DOHH2 (cell line): ENCODE measurements around the gene TRMT2A.

Experiments
- EZH2phosphoT487 ChIP-seq: fragments of 200-600 bp; sonication (generic); IDR thresholded peaks from 2 replicates; pipeline ENCODE4 v1.6.1; 2017; ENCODE audit warnings: borderline replicate concordance, mild to moderate bottlenecking, antibody characterized with exemption, low read length, moderate library complexity, mixed read lengths
- TF ChIP-seq, protein P1 (sequence below): fragments of 200-600 bp; sonication (generic); IDR thresholded peaks from one replicate; pipeline ENCODE4 v1.5.1; 2014; ENCODE audit warnings: antibody characterized with exemption, mild to moderate bottlenecking, low read depth, low read length; ENCODE audit not compliant: poor library complexity, severe bottlenecking

DNA sequence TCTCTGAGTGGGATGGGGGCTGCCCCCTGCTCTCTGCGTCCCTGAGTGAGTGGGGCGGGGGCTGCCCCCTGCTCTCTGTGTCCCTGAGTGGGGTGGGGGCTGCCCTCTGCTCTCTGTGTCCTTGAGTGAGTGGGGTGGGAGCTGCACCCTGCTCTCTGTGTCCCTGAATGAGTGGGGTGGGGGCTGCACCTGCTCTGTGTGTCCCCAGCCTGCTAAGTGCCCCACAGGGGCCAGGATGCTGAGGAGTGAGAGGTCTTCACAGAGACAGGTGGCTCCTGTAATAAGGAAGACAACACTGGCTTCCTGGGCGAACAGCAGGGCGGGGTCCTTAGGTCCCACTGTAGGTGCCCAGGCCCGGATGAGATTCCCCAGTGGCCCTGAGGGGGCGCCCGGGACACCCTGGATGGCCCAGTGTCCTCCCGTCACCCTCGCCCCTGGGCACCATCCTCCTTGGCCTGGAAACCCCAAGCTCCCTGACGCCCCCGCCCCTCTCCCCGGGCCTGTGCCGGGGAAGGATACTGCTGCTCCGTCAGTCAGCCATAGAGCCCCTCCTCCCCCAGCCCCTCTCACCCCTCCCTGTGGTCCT is 37.7 kb upstream of the TRMT2A start:
- TF ChIP-seq, protein P1, sequence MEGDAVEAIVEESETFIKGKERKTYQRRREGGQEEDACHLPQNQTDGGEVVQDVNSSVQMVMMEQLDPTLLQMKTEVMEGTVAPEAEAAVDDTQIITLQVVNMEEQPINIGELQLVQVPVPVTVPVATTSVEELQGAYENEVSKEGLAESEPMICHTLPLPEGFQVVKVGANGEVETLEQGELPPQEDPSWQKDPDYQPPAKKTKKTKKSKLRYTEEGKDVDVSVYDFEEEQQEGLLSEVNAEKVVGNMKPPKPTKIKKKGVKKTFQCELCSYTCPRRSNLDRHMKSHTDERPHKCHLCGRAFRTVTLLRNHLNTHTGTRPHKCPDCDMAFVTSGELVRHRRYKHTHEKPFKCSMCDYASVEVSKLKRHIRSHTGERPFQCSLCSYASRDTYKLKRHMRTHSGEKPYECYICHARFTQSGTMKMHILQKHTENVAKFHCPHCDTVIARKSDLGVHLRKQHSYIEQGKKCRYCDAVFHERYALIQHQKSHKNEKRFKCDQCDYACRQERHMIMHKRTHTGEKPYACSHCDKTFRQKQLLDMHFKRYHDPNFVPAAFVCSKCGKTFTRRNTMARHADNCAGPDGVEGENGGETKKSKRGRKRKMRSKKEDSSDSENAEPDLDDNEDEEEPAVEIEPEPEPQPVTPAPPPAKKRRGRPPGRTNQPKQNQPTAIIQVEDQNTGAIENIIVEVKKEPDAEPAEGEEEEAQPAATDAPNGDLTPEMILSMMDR = no peak
- no peak for TF ChIP-seq EZH2phosphoT487
